Peyer's patch (tissue), 4 donors: Measurements from ENCODE around the gene SERPINA6. TPM values are rescaled to one million over a fixed set of nuclear protein-coding genes. Genes with fewer than 3 reads are reported as not detected.

ENCODE experiments used
- DNase-seq, 3 donors: peaks; one replicate each; pipeline ENCODE4 v3.0.0-alpha.2; 2017 to 2019
- H3K27ac ChIP-seq, 4 donors: fragments of 200-600 bp; sonication (generic); one replicate each; pipeline ENCODE4 v1.5.1; 2016 to 2019
- H3K27me3 ChIP-seq, 2 donors: fragments of 200-600 bp; sonication (generic); one replicate each; pipeline ENCODE4 v1.5.1; 2019
- H3K36me3 ChIP-seq, 3 donors: fragments of 200-600 bp; sonication (generic); one replicate each; pipeline ENCODE4 v1.5.1; 2016 to 2019
- H3K4me1 ChIP-seq, 4 donors: fragments of 200-600 bp; sonication (generic); one replicate each; pipeline ENCODE4 v1.5.1; 2016 to 2019
- H3K4me3 ChIP-seq, 4 donors: fragments of 200-600 bp; sonication (generic); 1 replicate in 3 of 4; 2 replicates in 1 of 4; pipeline ENCODE4 v1.5.1; 2016 to 2019; ENCODE audit warnings: mild to moderate bottlenecking in 1 of 4
- H3K9me3 ChIP-seq, 4 donors: fragments of 200-600 bp; sonication (generic); one replicate each; pipeline ENCODE4 v1.5.1; 2016 to 2019; ENCODE audit warnings: mild to moderate bottlenecking in 1 of 4
- POLR2A ChIP-seq, 2 donors: fragments of 450-650 bp; IDR thresholded peaks; one replicate each; pipeline ENCODE4 v1.5.1; 2017; ENCODE audit warnings: antibody characterized with exemption in 2 of 2, mild to moderate bottlenecking in 2 of 2, moderate library complexity in 2 of 2
- total RNA-seq, 4 donors: library from RNA; depleted of rRNA; stranded (reverse); fragments of >200 nt; gene quantifications; one replicate each; pipeline ENCODE4 v1.1.0, GENCODE V29; 2016
- TF ChIP-seq, protein P1 (sequence below), 6 experiments: fragments of 450-650 bp in 4 of 6; fragments of 200-600 bp in 2 of 6; sonication (generic) in 1 of 6; IDR thresholded peaks; one replicate each; pipeline ENCODE4 v1.5.1; 2017 to 2019; ENCODE audit warnings: antibody characterized with exemption in 6 of 6, mild to moderate bottlenecking in 3 of 6, moderate library complexity in 1 of 6

The SERPINA6 gene
- total RNA-seq, 4 donors from 2014 or later, result not detected

DNA sequence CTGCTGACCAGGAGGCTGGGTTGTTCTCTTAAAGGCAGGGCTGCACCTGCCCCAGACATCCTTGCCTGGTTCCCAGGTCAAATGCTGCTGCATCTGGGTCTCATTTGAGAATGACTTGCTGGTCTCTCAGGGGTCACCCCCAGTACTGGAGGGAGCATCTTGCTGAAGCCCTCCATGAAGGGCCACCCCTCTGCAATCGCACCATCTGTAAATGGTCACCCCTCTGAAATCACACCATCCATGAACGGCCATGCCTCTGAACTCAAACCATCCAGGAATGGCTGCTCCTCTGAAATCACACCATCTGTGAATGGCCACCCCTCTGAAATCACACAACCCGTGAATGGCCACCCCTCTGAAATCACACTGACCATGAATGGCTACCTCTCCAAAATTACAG is 7.3 kb upstream of the SERPINA6 start:
- Histone ChIP-seq H3K9me3 (no peaks in the 10 kb centered on the region), H3K4me1 (no peaks in the 10 kb centered on the region), H3K4me3 (no peak overlapping the region), H3K27ac (no peak overlapping the region), H3K36me3 (no peaks in the 10 kb centered on the region), H3K27me3 (no peaks in the 10 kb centered on the region)
- TF ChIP-seq, protein P1, sequence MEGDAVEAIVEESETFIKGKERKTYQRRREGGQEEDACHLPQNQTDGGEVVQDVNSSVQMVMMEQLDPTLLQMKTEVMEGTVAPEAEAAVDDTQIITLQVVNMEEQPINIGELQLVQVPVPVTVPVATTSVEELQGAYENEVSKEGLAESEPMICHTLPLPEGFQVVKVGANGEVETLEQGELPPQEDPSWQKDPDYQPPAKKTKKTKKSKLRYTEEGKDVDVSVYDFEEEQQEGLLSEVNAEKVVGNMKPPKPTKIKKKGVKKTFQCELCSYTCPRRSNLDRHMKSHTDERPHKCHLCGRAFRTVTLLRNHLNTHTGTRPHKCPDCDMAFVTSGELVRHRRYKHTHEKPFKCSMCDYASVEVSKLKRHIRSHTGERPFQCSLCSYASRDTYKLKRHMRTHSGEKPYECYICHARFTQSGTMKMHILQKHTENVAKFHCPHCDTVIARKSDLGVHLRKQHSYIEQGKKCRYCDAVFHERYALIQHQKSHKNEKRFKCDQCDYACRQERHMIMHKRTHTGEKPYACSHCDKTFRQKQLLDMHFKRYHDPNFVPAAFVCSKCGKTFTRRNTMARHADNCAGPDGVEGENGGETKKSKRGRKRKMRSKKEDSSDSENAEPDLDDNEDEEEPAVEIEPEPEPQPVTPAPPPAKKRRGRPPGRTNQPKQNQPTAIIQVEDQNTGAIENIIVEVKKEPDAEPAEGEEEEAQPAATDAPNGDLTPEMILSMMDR (IDR thresholded peaks at IDR 0.05), result no peak
- no peak for TF ChIP-seq POLR2A (IDR thresholded peaks at IDR 0.05)
- DNase-seq, result no peak

DNA sequence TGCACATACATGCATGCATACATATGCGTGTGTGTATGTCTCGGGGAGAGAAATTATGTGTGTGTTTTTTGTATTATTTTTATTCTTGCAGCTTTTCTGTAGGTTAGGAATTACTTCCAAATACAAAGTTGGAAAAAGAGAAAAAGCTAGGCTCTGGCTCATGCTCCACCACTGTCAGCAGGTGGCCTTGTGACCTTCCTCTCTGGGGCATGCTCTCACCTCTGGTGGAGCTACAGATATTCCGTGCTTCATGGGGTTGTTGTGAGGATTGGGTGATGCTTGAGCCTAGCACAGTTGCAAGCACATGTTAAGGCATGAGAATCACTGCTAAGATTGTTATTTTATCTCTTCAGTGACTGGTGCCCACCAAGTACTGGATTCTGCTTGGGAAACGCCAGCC is 6.7 kb upstream of the SERPINA6 start:
- no peak for DNase-seq
- H3K9me3 ChIP-seq, result no peaks in the 10 kb centered on the region

DNA sequence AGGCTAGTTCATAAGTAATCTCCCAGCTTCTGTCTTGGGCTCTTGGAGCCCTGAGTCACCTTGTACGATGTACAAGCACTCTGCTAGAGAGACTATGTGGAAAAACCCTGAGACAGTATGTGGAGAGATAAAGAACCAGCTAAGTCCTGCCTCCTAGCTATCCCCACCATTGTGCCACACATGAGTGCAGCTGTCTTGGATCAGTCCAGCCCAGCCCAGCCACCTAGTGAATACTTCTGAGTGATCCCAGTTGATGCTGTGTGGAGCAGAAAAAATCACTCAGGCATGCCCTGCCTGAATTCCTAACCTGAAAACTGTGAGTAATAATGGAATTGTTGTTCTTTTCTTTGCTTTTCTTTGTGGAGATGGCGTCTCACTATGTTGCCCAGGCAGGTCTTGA is 5.1 kb upstream of the SERPINA6 start:
- H3K27me3 ChIP-seq, result no peaks in the 10 kb centered on the region
- H3K4me3 ChIP-seq, result no peak overlapping the region
- H3K4me1 ChIP-seq, result no peaks in the 10 kb centered on the region
- H3K36me3 ChIP-seq, result no peaks in the 10 kb centered on the region
- no peak overlapping the region for H3K27ac ChIP-seq
- TF ChIP-seq, protein P1 (IDR thresholded peaks at IDR 0.05), result no peak
- no peak for DNase-seq
- no peaks in the 10 kb centered on the region for H3K9me3 ChIP-seq

More for the DNA sequence above, 6.7 kb upstream of the SERPINA6 start:
- no peaks in the 10 kb centered on the region for H3K27me3 ChIP-seq
- TF ChIP-seq, protein P1 (IDR thresholded peaks at IDR 0.05), result no peak
- TF ChIP-seq POLR2A (IDR thresholded peaks at IDR 0.05), result no peak
- H3K36me3 ChIP-seq, result no peaks in the 10 kb centered on the region
- H3K4me1 ChIP-seq, result no peaks in the 10 kb centered on the region
- H3K27ac ChIP-seq, result no peak overlapping the region
- H3K4me3 ChIP-seq, result no peak overlapping the region

DNA sequence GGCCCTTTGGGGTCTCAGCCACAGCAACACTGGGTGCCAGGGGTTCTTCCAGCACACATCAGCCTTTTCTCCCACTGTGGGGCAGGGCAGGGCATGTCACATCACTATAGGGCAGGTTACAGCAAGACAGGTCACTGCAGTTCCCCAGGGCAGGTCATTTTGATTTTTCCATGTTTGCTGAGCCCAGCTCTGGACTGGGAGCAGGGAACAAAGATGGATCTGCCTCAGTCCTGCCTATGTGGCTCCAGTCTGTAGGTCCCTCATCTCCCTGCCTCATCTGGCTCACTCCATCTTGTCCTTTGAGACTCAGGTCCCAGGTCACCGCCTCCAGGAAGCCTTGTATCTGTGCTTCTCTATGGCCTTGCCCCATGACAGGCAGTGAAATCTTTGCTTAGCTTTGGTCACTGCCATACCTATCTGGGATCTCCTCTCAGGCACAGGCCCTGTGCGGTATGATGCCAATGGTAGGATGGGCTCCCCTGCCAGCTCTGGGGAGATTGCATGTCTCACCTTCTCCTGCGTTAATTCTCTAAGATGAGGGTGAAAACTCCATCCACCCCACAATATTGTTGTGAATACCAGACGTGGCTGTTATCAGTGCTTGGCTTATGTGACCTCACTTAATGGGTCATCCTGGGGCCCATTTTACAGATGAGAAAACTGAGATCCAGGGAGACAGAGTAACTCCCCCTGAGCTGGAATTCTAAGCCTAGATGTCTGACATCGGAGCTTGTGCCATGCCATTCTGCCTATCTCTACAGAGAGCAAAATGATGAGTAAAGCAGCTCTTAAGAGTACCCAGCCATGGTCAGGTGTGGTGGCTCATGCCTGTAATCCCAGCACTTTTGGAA is 1.5 kb downstream of the SERPINA6 start:
- Histone ChIP-seq H3K4me3 (no peak overlapping the region), H3K4me1 (no peaks in the 10 kb centered on the region), H3K36me3 (no peaks in the 10 kb centered on the region), H3K9me3 (no peaks in the 10 kb centered on the region), H3K27ac (no peak overlapping the region), H3K27me3 (no peaks in the 10 kb centered on the region)
- no peak for DNase-seq
- TF ChIP-seq POLR2A (IDR thresholded peaks at IDR 0.05), result no peak
- TF ChIP-seq, protein P1 (IDR thresholded peaks at IDR 0.05), result no peak

DNA sequence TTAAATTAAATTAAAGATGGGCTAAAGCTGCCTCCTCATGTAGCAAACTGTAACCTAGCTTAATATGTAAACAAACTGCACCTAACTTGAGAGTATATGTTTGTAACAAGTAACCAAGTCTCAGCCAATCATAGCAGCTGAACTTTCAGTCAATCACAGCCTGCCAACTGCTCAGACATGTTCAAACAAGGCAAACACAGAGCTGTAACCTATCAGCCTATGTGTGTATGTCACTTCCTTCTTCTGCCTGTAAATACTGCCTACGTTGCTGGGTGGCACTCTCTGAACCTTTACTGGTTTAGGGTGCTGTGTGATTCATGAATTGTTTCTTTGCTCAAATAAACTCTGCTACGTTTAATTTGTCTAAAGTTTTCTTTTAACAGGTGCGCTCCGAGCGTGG is 2.9 kb downstream of the SERPINA6 start:
- Histone ChIP-seq H3K36me3 (no peaks in the 10 kb centered on the region), H3K4me1 (no peaks in the 10 kb centered on the region), H3K9me3 (no peaks in the 10 kb centered on the region), H3K27me3 (no peaks in the 10 kb centered on the region), H3K27ac (no peak overlapping the region), H3K4me3 (no peak overlapping the region)
- peak in 1 of 3 donors; percentile 58 for DNase-seq
- no peak for TF ChIP-seq POLR2A (IDR thresholded peaks at IDR 0.05)
- TF ChIP-seq, protein P1 (IDR thresholded peaks at IDR 0.05), result peak in 1 of 6 experiments; percentile 4
